GM13976 (cell line): ENCODE results near the gene ANKUB1.
A peak's percentile ranks its signal among the peaks of the same experiment; 100 is the strongest.

Experiments
- DNase-seq: peaks from one replicate; pipeline ENCODE4 v3.0.0; 2012; ENCODE audit warnings: low spot score
- in situ Hi-C: fragments of 300-500 bp; cut with MboI; formaldehyde crosslinking; loops from one replicate; pipeline ENCODE4 v1.12.0; 2022; ENCODE audit warnings: low sequenced_read_pairs, mixed read lengths, inconsistent platforms; ENCODE audit not compliant: unreplicated experiment
- TF ChIP-seq, protein P1 (sequence below): IDR thresholded peaks from 2 replicates; pipeline ENCODE4 v1.5.1; 2012; ENCODE audit warnings: borderline replicate concordance, mild to moderate bottlenecking; ENCODE audit not compliant: insufficient read depth; ENCODE audit errors: extremely low read depth, missing control alignments, control extremely low read depth

Gene ANKUB1

GRCh38 chr3:149816311-149816710 lies 24.0 kb upstream of the ANKUB1 start:
- no peak for DNase-seq
- TF ChIP-seq, protein P1, sequence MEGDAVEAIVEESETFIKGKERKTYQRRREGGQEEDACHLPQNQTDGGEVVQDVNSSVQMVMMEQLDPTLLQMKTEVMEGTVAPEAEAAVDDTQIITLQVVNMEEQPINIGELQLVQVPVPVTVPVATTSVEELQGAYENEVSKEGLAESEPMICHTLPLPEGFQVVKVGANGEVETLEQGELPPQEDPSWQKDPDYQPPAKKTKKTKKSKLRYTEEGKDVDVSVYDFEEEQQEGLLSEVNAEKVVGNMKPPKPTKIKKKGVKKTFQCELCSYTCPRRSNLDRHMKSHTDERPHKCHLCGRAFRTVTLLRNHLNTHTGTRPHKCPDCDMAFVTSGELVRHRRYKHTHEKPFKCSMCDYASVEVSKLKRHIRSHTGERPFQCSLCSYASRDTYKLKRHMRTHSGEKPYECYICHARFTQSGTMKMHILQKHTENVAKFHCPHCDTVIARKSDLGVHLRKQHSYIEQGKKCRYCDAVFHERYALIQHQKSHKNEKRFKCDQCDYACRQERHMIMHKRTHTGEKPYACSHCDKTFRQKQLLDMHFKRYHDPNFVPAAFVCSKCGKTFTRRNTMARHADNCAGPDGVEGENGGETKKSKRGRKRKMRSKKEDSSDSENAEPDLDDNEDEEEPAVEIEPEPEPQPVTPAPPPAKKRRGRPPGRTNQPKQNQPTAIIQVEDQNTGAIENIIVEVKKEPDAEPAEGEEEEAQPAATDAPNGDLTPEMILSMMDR = no peak
- in situ Hi-C loops = no loop called here

DNA sequence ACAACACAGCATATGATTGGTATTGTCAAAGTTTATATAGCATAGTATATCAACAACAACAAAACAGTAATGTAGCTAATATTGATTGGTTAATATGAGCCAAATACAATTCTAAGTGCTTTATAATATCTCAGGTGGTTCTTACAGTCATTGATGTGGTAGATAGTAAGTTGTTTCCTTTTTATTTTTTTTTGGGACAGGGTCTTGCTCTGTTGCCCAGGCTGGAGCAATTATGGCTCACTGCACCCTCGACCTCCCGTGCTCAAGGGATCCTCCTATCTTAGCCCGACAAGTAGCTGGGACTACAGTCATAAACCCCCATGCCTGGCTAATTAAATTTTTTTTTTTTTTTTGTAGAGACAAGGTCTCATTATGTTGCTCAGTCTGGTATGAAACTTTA lies 23.4 kb upstream of the ANKUB1 start:
- TF ChIP-seq, protein P1 = no peak
- in situ Hi-C loops = no loop called here
- DNase-seq = no peak

DNA sequence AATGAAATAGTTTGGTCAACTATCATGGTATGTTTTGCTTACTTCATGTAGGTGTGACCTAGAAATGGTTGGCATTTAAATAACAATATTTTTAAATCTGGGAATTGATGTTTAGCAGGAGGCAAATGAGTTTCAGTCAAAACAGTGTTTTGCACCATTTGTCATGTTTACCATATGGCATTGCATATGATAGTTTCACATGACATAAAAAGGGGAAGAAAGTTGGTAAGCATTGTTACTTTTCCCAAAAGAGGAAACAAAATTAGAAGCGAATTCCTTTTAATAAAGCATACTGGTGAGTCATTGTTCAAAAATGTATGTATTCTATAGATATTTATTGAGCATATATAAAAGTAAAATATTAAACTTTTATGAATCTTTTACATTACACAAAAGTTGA lies 23.0 kb upstream of the ANKUB1 start:
- in situ Hi-C loops = no loop called here
- TF ChIP-seq, protein P1 = no peak
- no peak for DNase-seq

- peak; percentile 9 for DNase-seq
- TF ChIP-seq, protein P1 = no peak
Observed at GRCh38 chr3:149813367-149814281, 21.3 kb upstream of the ANKUB1 start.

GRCh38 chr3:149812606-149813366 lies 20.4 kb upstream of the ANKUB1 start, which contains the start of gene RNF13:
Gene RNF13 (plus strand): TSS chr3:149813215. CDS start chr3:149846027, 32,812 bp downstream.
- TF ChIP-seq, protein P1 = no peak
- in situ Hi-C loops = no loop called here
- DNase-seq = peak; percentile 91

More at GRCh38 chr3:149813367-149814281, 21.3 kb upstream of the ANKUB1 start:
- in situ Hi-C loops = no loop called here

DNA sequence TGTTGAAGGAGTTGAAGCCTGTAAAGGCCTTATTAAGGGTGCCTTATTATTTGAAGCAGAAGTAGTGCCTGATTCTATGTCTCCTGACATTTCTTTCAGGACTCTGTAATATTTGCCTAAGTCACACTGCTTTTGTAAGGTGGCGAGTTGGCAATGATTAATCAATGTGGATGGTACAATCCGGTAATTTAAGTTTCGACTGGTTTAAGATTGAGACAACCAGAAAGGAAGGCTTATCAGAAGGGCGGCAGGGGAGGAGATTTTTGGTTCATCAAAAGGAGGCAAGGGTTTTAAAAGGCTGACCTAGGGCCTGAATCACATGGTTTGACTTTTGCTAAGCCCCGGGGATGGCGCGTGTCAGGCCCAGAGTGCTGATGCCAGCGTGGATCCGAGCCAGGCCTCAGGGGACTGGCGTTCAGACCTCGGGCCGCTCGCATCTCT lies 19.8 kb upstream of the ANKUB1 start:
- TF ChIP-seq, protein P1 = no peak
- in situ Hi-C loops = no loop called here
- DNase-seq = no peak
